Adipocyte (in vitro differentiated cells): ENCODE results near the gene GOLGA6L25.
"Not testable (repeated sequence)": the region's sequence is repeated elsewhere in the genome, so short reads cannot be mapped to it uniquely, and the experiment has no call there.

Source experiments
- DNase-seq: peaks from one replicate; pipeline ENCODE4 v3.0.0-alpha.2; 2015; ENCODE audit warnings: low read depth
- H3K27me3 ChIP-seq: replicated peaks from 2 replicates; pipeline ENCODE4 v1.7.0; 2013; ENCODE audit warnings: mild to moderate bottlenecking, low read length, moderate library complexity; ENCODE audit not compliant: control insufficient read depth, insufficient read depth
- H3K36me3 ChIP-seq: 2 replicates; pipeline ENCODE4 v1.7.0; 2013; ENCODE audit warnings: low read length, mild to moderate bottlenecking, moderate library complexity; ENCODE audit not compliant: control insufficient read depth, insufficient read depth, severe bottlenecking
- H3K4me1 ChIP-seq: 2 replicates; pipeline ENCODE4 v1.7.0; 2013; ENCODE audit warnings: mild to moderate bottlenecking, low read length, moderate library complexity; ENCODE audit not compliant: control insufficient read depth, insufficient read depth
- H3K4me3 ChIP-seq: 2 replicates; pipeline ENCODE4 v1.7.0; 2013; ENCODE audit warnings: mild to moderate bottlenecking, low read length, moderate library complexity
- H3K9ac ChIP-seq: 2 replicates; pipeline ENCODE4 v1.7.0; 2013; ENCODE audit warnings: mild to moderate bottlenecking, low read length, moderate library complexity
- H3K9me3 ChIP-seq: 2 replicates; pipeline ENCODE4 v1.7.0; 2013; ENCODE audit warnings: mild to moderate bottlenecking, low read length, moderate library complexity; ENCODE audit not compliant: control insufficient read depth

The GOLGA6L25 gene

GRCh38 chr15:28553268-28553667 is at the start of gene GOLGA6L25:
TSS of gene GOLGA6L25 (plus strand) at chr15:28553568. CDS start at chr15:28553629, 61 bp downstream.
- not testable (repeated sequence) for H3K4me1 ChIP-seq, H3K36me3 ChIP-seq, DNase-seq, H3K27me3 ChIP-seq, H3K9ac ChIP-seq, H3K9me3 ChIP-seq, H3K4me3 ChIP-seq

GRCh38 chr15:28508217-28508889 is 45.0 kb upstream of the GOLGA6L25 start:
- not testable (repeated sequence) for DNase-seq, H3K9ac ChIP-seq, H3K9me3 ChIP-seq, H3K36me3 ChIP-seq, H3K4me3 ChIP-seq, H3K4me1 ChIP-seq, H3K27me3 ChIP-seq

GRCh38 chr15:28514128-28514527 is 39.2 kb upstream of the GOLGA6L25 start:
- H3K27me3 ChIP-seq, H3K4me3 ChIP-seq, H3K9me3 ChIP-seq, DNase-seq, H3K36me3 ChIP-seq, H3K9ac ChIP-seq, H3K4me1 ChIP-seq: not testable (repeated sequence)

- not testable (repeated sequence) for DNase-seq, H3K36me3 ChIP-seq, H3K9me3 ChIP-seq, H3K27me3 ChIP-seq, H3K9ac ChIP-seq, H3K4me3 ChIP-seq, H3K4me1 ChIP-seq
Measured at GRCh38 chr15:28515208-28515607, 38.2 kb upstream of the GOLGA6L25 start.

- H3K4me1 ChIP-seq, H3K9me3 ChIP-seq, H3K36me3 ChIP-seq, H3K27me3 ChIP-seq, H3K9ac ChIP-seq, DNase-seq, H3K4me3 ChIP-seq: not testable (repeated sequence)
Measured at GRCh38 chr15:28532954-28533353, 20.4 kb upstream of the GOLGA6L25 start, which contains the start of gene GOLGA8G. TSS of gene GOLGA8G (minus strand) at chr15:28532971. CDS start at chr15:28532909, 62 bp downstream.

- not testable (repeated sequence) for H3K9ac ChIP-seq, H3K27me3 ChIP-seq, H3K4me1 ChIP-seq, DNase-seq, H3K36me3 ChIP-seq, H3K4me3 ChIP-seq, H3K9me3 ChIP-seq
Measured at GRCh38 chr15:28573351-28573750, 20.0 kb downstream of the GOLGA6L25 start.

GRCh38 chr15:28588977-28589606 is 35.7 kb downstream of the GOLGA6L25 start:
- H3K36me3 ChIP-seq, H3K4me1 ChIP-seq, H3K27me3 ChIP-seq, H3K9ac ChIP-seq, DNase-seq, H3K9me3 ChIP-seq: not testable (repeated sequence)
- peak overlapping the region; percentile 64 for H3K4me3 ChIP-seq

- not testable (repeated sequence) for DNase-seq, H3K9me3 ChIP-seq, H3K36me3 ChIP-seq, H3K4me1 ChIP-seq, H3K27me3 ChIP-seq
- Histone ChIP-seq H3K9ac (peak overlapping the region; percentile 49), H3K4me3 (peak overlapping the region; percentile 64)
Measured at GRCh38 chr15:28589769-28590168, 36.4 kb downstream of the GOLGA6L25 start.

- not testable (repeated sequence) for H3K4me3 ChIP-seq
Measured at GRCh38 chr15:28592395-28592794, 39.0 kb downstream of the GOLGA6L25 start.

GRCh38 chr15:28593424-28594129 is 40.2 kb downstream of the GOLGA6L25 start:
- not testable (repeated sequence) for H3K27me3 ChIP-seq, H3K36me3 ChIP-seq, H3K4me1 ChIP-seq, H3K9ac ChIP-seq, H3K4me3 ChIP-seq, H3K9me3 ChIP-seq, DNase-seq

More at GRCh38 chr15:28592395-28592794, 39.0 kb downstream of the GOLGA6L25 start:
- not testable (repeated sequence) for H3K27me3 ChIP-seq, H3K9ac ChIP-seq, H3K4me1 ChIP-seq, DNase-seq, H3K36me3 ChIP-seq, H3K9me3 ChIP-seq

- H3K9me3 ChIP-seq, H3K4me1 ChIP-seq, H3K4me3 ChIP-seq, H3K36me3 ChIP-seq, H3K27me3 ChIP-seq, DNase-seq, H3K9ac ChIP-seq: not testable (repeated sequence)
Measured at GRCh38 chr15:28597471-28597870, 44.1 kb downstream of the GOLGA6L25 start.
